Lung (tissue), 12 donors: ENCODE results near the gene MAST2. TPM values are rescaled to one million over a fixed set of nuclear protein-coding genes. Genes with fewer than 3 reads are reported as not detected.

Source experiments
- ATAC-seq: fragments of 200-7000 bp; cut with Tn5 transposase; one replicate; pipeline ENCODE4 v1.9.1; 2020; ENCODE audit warnings: moderate number of reproducible peaks; ENCODE audit not compliant: insufficient read depth, low FRiP score
- DNase-seq, 3 donors: peaks; one replicate each; pipeline ENCODE4 v3.0.0-alpha.2; 2013 to 2017
- H3K27ac ChIP-seq, 2 donors: one replicate each; pipeline ENCODE4 v1.5.1; 2013; ENCODE audit warnings: mild to moderate bottlenecking in 2 of 2, moderate library complexity in 2 of 2, control low read depth in 1 of 2, inconsistent platforms in 1 of 2, low read depth in 1 of 2, low read length in 1 of 2
- H3K27me3 ChIP-seq, 3 donors: one replicate each; pipeline ENCODE4 v1.5.1; 2013; ENCODE audit warnings: low read length in 2 of 3; ENCODE audit not compliant: control insufficient read depth in 3 of 3, insufficient read depth in 3 of 3
- H3K36me3 ChIP-seq, 4 donors: one replicate each; pipeline ENCODE4 v1.5.1; 2013; ENCODE audit warnings: low read length in 4 of 4, mild to moderate bottlenecking in 1 of 4, moderate library complexity in 1 of 4; ENCODE audit not compliant: control insufficient read depth in 4 of 4, insufficient read depth in 4 of 4
- H3K4me1 ChIP-seq, 5 donors: one replicate each; pipeline ENCODE4 v1.5.1; 2013; ENCODE audit warnings: low read length in 5 of 5, mild to moderate bottlenecking in 2 of 5, moderate library complexity in 1 of 5; ENCODE audit not compliant: control insufficient read depth in 5 of 5, insufficient read depth in 5 of 5
- H3K4me3 ChIP-seq: one replicate; pipeline ENCODE4 v1.5.1; 2013; ENCODE audit warnings: mild to moderate bottlenecking, control low read depth, moderate library complexity
- H3K9ac ChIP-seq, 2 donors: one replicate each; pipeline ENCODE4 v1.5.1; 2013; ENCODE audit warnings: low read length in 2 of 2, control low read depth in 1 of 2; ENCODE audit not compliant: insufficient read depth in 1 of 2
- H3K9me3 ChIP-seq, 4 donors: one replicate each; pipeline ENCODE4 v1.5.1; 2013; ENCODE audit warnings: low read length in 3 of 4, mild to moderate bottlenecking in 1 of 4, moderate library complexity in 1 of 4; ENCODE audit not compliant: control insufficient read depth in 4 of 4, insufficient read depth in 3 of 4
- CTCF ChIP-seq: IDR thresholded peaks from 2 replicates; pipeline ENCODE4 v1.5.1; 2012; ENCODE audit warnings: mild to moderate bottlenecking; ENCODE audit errors: control extremely low read depth, extremely low read depth
- WGBS, 2 donors: extraction: QIAGEN DNeasy Blood & Tissue Kit; methylation state at CpG; one replicate each; pipeline ENCODE4 v1.1.7; 2013; 5-methylcytosine and 5-hydroxymethylcytosine counted together
- polyA plus RNA-seq, 2 donors: library from polyadenylated mRNA; stranded (reverse); fragments of 200-250 nt; gene quantifications; one replicate each; pipeline ENCODE4 v1.2.1, GENCODE V29; 2013
- total RNA-seq, 2 donors: library from RNA; depleted of rRNA in 1 of 2; stranded (reverse); fragments of >200 nt in 1 of 2; gene quantifications; one replicate each; pipeline ENCODE4 v1.2.1, GENCODE V29; 2014 to 2021
- donor health status: control.
- donor health status: control.
- donor health status: Bipolar disorder and iron deficiency.
- donor health status: healthy.
- donor health status: DM: yes; HTN: yes; CAD: no.

The MAST2 gene
- total and polyA plus RNA-seq, 4 donors = 10.5 to 28.6 (median 19.1) TPM

GRCh38 chr1:45804669-45804969 lies 1.2 kb downstream of the MAST2 start:
- WGBS, 2 donors = 66 to 69% methylated on average over 2 of the region's 2 CpGs
- ATAC-seq (no peak), DNase-seq (no peak)
- Histone ChIP-seq H3K36me3 (peaks cover 0 to 4% (median 0%) of the 10 kb centered on the region in 4 donors), H3K9me3 (no peaks in the 10 kb centered on the region), H3K4me1 (peaks cover 4 to 16% (median 10%) of the 10 kb centered on the region in 5 donors), H3K4me3 (no peak overlapping the region), H3K9ac (peak overlapping the region in 1 of 2 donors; percentile 24), H3K27ac (no peak overlapping the region), H3K27me3 (no peaks in the 10 kb centered on the region)
- TF ChIP-seq CTCF = no peak

DNA sequence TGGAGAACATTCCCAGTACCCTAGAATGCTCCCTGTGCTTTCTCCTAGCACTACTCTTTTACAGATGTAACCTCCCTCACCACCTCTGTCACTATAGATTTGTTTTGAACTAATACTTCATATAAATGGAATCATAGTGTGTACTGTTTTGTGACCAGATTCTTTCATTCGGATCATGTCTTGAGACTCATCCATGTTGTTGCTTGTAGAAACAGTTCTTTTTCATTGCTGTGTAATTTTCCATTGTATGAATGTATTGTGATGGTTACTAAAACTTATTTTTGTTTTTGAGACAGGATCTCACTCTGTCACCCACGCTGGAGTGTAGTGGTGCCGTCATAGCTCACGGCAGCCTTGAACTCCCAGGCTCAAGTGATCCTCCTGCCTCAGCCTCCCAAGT lies 2.7 kb downstream of the MAST2 start:
- H3K4me3 ChIP-seq = no peak overlapping the region
- no peaks in the 10 kb centered on the region for H3K9me3 ChIP-seq
- H3K36me3 ChIP-seq = peaks cover 0 to 4% (median 0%) of the 10 kb centered on the region in 4 donors
- DNase-seq = no peak
- H3K27ac ChIP-seq = no peak overlapping the region
- TF ChIP-seq CTCF = no peak
- H3K4me1 ChIP-seq = peaks cover 4 to 16% (median 10%) of the 10 kb centered on the region in 5 donors
- 98% methylated on average over 4 of the region's 4 CpGs for WGBS, 2 donors
- no peak overlapping the region for H3K9ac ChIP-seq
- H3K27me3 ChIP-seq = no peaks in the 10 kb centered on the region
- ATAC-seq = no peak

GRCh38 chr1:45809761-45810160 lies 6.3 kb downstream of the MAST2 start:
- Histone ChIP-seq H3K9me3 (no peaks in the 10 kb centered on the region), H3K4me3 (no peak overlapping the region), H3K36me3 (peaks cover 0 to 9% (median 3%) of the 10 kb centered on the region in 4 donors), H3K27ac (no peak overlapping the region), H3K9ac (no peak overlapping the region), H3K27me3 (no peaks in the 10 kb centered on the region), H3K4me1 (peaks cover 0 to 4% (median 2%) of the 10 kb centered on the region in 5 donors)
- ATAC-seq (no peak), DNase-seq (no peak)
- no peak for TF ChIP-seq CTCF

GRCh38 chr1:45814776-45815175 lies 11.4 kb downstream of the MAST2 start:
- Histone ChIP-seq H3K36me3 (peaks cover 0 to 6% (median 4%) of the 10 kb centered on the region in 4 donors), H3K27me3 (no peaks in the 10 kb centered on the region), H3K9ac (no peak overlapping the region), H3K4me3 (no peak overlapping the region), H3K4me1 (no peaks in the 10 kb centered on the region), H3K9me3 (no peaks in the 10 kb centered on the region), H3K27ac (no peak overlapping the region)
- DNase-seq (no peak), ATAC-seq (no peak)
- TF ChIP-seq CTCF = no peak
- WGBS, 2 donors = 88 to 92% methylated on average over 2 of the region's 2 CpGs
